ENCODE data around the gene CFAP90. TPM values are rescaled to one million over a fixed set of nuclear protein-coding genes. Genes with fewer than 3 reads are reported as not detected.

CFAP90 gene
- total RNA-seq, 6 donors from 2014 or later: 0.54 to 11.3 (median 6.0) TPM

DNA sequence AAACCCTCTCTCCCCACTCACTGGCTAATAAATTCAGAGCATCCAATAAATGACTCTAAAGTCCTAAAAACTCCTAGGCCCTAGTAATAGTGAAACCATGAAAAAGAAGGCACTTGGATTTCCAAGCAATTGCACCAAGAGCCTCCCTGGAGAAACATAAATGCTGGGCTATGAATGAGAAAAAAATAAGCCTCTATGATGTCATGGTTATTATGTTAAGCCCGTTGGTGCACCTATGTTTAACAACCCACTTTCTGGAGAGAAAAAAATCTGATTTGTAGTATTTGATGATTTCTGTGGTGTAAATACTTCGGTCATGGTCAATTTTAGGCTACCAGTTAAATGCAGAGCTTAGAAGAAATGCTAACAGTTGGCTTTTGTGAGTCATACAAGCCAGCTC, 8.4 kb downstream of the CFAP90 start:
- H3K36me3 ChIP-seq: no peaks in the 10 kb centered on the region
- no peak for TF ChIP-seq POLR2A (IDR thresholded peaks at IDR 0.05)
- TF ChIP-seq EP300 (IDR thresholded peaks at IDR 0.05): no peak
- TF ChIP-seq POLR2AphosphoS5 (IDR thresholded peaks at IDR 0.05): no peak
- TF ChIP-seq, protein P1, sequence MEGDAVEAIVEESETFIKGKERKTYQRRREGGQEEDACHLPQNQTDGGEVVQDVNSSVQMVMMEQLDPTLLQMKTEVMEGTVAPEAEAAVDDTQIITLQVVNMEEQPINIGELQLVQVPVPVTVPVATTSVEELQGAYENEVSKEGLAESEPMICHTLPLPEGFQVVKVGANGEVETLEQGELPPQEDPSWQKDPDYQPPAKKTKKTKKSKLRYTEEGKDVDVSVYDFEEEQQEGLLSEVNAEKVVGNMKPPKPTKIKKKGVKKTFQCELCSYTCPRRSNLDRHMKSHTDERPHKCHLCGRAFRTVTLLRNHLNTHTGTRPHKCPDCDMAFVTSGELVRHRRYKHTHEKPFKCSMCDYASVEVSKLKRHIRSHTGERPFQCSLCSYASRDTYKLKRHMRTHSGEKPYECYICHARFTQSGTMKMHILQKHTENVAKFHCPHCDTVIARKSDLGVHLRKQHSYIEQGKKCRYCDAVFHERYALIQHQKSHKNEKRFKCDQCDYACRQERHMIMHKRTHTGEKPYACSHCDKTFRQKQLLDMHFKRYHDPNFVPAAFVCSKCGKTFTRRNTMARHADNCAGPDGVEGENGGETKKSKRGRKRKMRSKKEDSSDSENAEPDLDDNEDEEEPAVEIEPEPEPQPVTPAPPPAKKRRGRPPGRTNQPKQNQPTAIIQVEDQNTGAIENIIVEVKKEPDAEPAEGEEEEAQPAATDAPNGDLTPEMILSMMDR (IDR thresholded peaks at IDR 0.05): no peak
- H3K4me1 ChIP-seq: no peaks in the 10 kb centered on the region
- no peak for DNase-seq
- no peaks in the 10 kb centered on the region for H3K27me3 ChIP-seq
- H3K4me3 ChIP-seq: no peak overlapping the region
- no peak overlapping the region for H3K27ac ChIP-seq
- H3K9me3 ChIP-seq: no peaks in the 10 kb centered on the region
- WGBS, 2 donors: 69 to 77% methylated on average over 2 of the region's 2 CpGs
- ATAC-seq (ENCODE audit: low FRiP score in 2 of 2): no peak

DNA sequence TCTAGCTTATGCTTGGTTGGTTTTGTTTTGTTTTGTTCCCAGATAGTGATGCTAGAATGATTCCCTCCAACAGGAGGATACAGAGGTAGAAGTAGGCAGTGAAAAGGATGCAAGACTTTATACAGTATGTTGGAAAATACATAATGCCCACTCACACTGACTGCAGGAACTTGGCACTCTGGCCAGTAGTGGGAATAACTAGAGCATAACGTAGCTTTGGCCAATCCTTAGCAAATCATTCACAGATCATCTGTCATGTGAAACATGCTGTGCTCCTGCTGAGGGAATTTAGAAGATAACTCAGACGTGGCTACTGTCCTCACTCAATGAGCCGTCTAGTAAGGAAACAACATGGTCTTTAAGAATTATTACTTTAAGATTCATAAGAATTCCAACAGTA, 13.5 kb downstream of the CFAP90 start:
- DNase-seq (no peak), ATAC-seq (ENCODE audit: low FRiP score in 2 of 2) (no peak)
- H3K27ac ChIP-seq: no peak overlapping the region
- no peaks in the 10 kb centered on the region for H3K9me3 ChIP-seq
- H3K4me3 ChIP-seq: no peak overlapping the region
- no peaks in the 10 kb centered on the region for H3K36me3 ChIP-seq
- 35 to 66% methylated on average over 3 of the region's 3 CpGs for WGBS, 2 donors
- H3K4me1 ChIP-seq: no peaks in the 10 kb centered on the region
- TF ChIP-seq POLR2AphosphoS5 (IDR thresholded peaks at IDR 0.05) (no peak), POLR2A (IDR thresholded peaks at IDR 0.05) (no peak), EP300 (IDR thresholded peaks at IDR 0.05) (no peak)
- TF ChIP-seq, protein P1 (IDR thresholded peaks at IDR 0.05): no peak
- no peaks in the 10 kb centered on the region for H3K27me3 ChIP-seq

DNA sequence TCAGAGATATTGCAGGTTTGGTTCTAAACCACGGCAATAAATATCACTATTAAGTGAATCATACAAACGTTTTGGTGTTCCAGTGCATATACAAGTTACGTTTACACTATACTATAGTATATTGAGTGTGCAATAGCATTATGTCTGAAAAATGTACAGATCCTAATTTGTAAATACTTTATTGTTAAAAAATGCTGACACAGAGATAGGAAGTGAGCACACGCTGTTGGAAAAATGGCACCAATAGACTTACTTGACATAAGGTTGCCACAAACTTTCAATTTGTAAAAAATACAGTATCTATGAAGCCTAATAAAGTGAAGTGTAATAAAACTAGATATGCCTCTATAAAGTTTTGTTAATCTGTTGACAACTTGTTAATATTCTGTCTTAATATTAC, 16.0 kb downstream of the CFAP90 start:
- Histone ChIP-seq H3K4me1 (no peaks in the 10 kb centered on the region), H3K27ac (no peak overlapping the region), H3K36me3 (no peaks in the 10 kb centered on the region), H3K9me3 (no peaks in the 10 kb centered on the region), H3K4me3 (no peak overlapping the region), H3K27me3 (no peaks in the 10 kb centered on the region)
- DNase-seq (no peak), ATAC-seq (ENCODE audit: low FRiP score in 2 of 2) (no peak)
- no peak for TF ChIP-seq EP300 (IDR thresholded peaks at IDR 0.05)
- TF ChIP-seq POLR2A (IDR thresholded peaks at IDR 0.05): no peak
- TF ChIP-seq, protein P1 (IDR thresholded peaks at IDR 0.05): no peak
- TF ChIP-seq POLR2AphosphoS5 (IDR thresholded peaks at IDR 0.05): no peak
- 82 to 85% methylated on average over 4 of the region's 4 CpGs for WGBS, 2 donors

DNA sequence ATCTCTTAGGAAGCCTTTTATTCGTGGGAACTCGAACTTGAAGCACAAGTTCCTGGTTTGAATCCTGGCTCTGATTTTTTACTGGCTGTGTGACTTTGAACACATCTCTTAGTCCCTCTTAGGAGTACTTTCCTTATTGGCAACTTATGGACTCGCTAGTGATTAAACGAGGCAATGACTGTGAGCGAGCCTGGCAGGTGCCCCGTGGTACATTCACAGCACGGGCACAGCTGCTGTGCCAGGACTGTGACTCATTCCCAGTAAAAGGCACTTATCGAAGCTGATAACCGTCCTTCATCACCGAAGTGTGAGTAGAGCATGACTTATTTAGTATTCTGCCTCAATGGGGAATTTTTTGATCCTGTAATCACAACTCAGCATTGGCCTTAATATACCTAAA, 22.7 kb downstream of the CFAP90 start:
- Histone ChIP-seq H3K36me3 (no peaks in the 10 kb centered on the region), H3K27me3 (no peaks in the 10 kb centered on the region), H3K27ac (no peak overlapping the region), H3K4me3 (no peak overlapping the region), H3K4me1 (no peaks in the 10 kb centered on the region), H3K9me3 (no peaks in the 10 kb centered on the region)
- WGBS, 2 donors: 58 to 63% methylated on average over 10 of the region's 10 CpGs
- ATAC-seq (ENCODE audit: low FRiP score in 2 of 2) (no peak), DNase-seq (peak; percentile 15 to 77)
- TF ChIP-seq EP300 (IDR thresholded peaks at IDR 0.05) (no peak), POLR2A (IDR thresholded peaks at IDR 0.05) (no peak), POLR2AphosphoS5 (IDR thresholded peaks at IDR 0.05) (no peak)
- TF ChIP-seq, protein P1 (IDR thresholded peaks at IDR 0.05): no peak

DNA sequence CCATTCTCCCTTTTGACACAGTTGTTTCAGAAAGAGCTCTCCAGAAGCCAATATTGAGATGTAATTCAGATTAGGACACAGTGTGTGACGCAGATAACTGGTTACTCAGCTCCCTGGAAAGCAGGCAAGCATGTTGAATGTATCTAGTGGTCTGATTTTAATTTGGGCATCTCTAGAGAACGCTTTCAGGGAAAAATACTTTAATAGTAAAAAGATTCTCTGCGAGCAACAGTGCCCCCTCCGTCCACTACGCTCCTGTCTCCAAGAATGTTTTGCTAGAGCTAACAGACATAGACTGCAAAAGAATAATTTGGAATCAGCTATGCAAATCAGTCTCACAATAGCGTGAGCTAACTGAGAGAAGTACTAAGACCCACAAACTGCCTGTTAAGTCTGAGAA, 23.3 kb downstream of the CFAP90 start:
- DNase-seq (no peak), ATAC-seq (ENCODE audit: low FRiP score in 2 of 2) (no peak)
- H3K27ac ChIP-seq: no peak overlapping the region
- no peaks in the 10 kb centered on the region for H3K27me3 ChIP-seq
- H3K4me3 ChIP-seq: no peak overlapping the region
- no peaks in the 10 kb centered on the region for H3K4me1 ChIP-seq
- 85 to 88% methylated on average over 6 of the region's 6 CpGs for WGBS, 2 donors
- no peaks in the 10 kb centered on the region for H3K9me3 ChIP-seq
- no peaks in the 10 kb centered on the region for H3K36me3 ChIP-seq
- TF ChIP-seq, protein P1 (IDR thresholded peaks at IDR 0.05): no peak
- TF ChIP-seq POLR2A (IDR thresholded peaks at IDR 0.05): no peak
- TF ChIP-seq EP300 (IDR thresholded peaks at IDR 0.05): no peak
- TF ChIP-seq POLR2AphosphoS5 (IDR thresholded peaks at IDR 0.05): no peak
